HG02852 (cell line): ENCODE results near the gene PCBP1.
"Not testable (repeated sequence)": the region's sequence is repeated elsewhere in the genome, so short reads cannot be mapped to it uniquely, and the experiment has no call there.

ENCODE experiments used
- ATAC-seq: cut with Tn5 transposase; IDR thresholded peaks from one replicate; pipeline ENCODE4 v1.9.1; 2021; ENCODE audit warnings: mild to moderate bottlenecking, moderate library complexity; ENCODE audit not compliant: unreplicated experiment

Gene PCBP1

DNA sequence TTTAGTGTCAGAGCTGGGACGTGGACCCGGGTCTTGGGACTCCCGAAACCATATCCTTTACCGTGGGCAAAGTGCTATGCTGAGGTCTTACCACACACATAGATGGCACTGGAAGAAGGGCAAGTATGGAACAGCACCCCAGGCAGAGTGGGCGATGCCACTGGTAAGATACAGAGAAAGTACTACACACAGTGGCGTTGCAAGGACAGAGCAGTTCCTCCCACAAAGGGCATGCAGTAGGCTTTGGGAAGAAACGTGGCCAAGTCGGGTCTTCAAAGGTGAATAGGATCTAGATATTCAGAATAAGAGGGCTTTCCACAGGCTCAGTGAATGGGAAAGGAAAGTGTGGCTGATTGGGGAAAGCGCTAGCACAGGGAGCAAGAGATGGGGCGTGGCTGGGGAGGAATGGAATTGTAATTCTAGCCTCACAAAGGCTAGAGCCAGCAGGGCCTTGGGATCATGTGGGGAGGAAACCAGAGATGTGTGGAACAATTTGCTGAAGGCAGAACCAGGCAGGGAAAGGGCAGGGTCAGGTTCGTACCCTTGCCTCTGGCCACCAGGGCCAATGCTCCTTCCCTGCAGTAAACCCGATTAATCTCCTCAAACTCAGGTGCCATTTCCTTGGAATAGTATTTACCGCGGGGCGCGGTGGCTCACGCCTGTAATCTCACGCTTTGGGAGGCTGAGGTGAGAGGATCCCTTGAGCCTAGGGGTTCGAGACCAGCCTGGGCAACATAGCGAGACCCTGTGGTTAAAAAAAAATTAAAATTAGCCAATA lies 36.0 kb downstream of the PCBP1 start:
- ATAC-seq, result no peak

DNA sequence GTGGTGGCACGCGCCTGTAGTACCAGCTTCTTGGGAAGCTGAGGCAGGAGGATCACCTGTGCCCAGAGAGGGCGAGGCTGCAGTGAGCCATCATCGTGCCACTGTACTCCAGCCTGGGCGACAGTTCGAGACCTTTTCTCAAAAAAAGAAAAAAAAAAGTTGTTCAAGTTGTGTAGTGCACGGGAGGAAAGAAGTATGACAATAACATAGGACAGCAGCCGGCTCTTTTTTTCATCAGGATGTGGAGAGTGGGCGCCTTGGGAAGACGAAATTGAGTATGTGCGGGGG lies 36.5 kb downstream of the PCBP1 start:
- ATAC-seq, result no peak

DNA sequence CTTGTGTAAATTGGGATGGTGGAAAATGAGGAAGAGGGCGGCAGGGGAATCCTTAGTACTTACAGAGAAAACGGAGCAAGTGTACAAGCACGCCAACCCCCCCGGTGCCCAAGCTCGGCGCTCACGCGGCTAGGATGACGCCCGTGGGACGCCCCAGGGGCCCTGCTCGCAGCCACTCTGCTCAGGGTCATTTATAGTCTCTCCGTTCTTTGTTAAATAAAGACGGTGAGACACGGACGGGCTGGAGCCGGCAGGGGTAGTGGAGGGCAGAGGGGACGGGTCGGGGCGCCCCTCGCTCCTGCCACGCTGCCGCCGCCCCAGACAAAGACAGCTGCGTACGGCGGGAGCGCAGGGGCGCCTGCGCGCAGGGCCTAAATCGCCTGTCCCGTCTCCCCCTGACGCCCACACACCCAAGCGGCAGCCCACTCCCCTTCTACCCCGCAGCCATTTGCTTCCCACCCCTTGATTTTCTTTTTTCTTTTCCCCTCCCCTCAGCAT lies 37.8 kb downstream of the PCBP1 start:
- no peak for ATAC-seq

DNA sequence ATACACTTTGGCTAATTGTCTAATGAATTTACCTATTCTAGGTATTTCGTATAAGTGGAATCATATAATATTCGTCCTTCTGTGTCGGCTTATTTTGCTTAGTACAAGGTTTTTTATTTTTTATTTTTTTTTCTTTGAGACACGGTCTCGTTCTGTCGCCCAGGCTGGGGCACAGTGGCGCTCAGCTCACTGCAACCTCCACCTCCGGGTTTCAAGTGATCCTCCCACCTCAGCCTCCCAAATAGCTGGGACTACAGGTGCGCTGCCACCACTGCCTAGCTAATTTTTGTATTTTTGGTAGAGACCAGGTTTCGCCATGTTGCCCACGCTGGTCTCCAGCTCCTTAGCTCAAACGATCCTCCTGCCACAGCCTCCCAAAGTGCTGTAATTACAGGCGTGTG lies 38.2 kb downstream of the PCBP1 start:
- ATAC-seq, result no peak

DNA sequence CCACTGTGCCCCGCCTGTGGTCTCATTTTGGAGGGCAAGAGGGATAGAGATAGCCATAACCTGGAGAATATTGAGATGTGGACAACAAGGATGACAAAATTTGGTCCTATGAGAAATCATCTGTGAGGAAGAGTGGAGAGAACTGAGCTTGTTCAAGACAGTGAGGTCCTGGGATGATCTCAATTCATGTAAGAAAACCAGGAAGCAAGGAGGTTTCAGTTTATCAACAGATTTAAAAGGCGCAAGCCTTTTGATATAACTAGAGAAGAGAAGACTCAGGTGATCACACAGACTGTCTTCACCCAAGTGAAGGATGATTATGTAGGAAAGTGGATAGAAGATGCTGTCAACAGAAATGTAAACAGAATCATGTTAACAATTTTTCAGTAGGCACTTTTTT lies 39.1 kb downstream of the PCBP1 start:
- no peak for ATAC-seq

DNA sequence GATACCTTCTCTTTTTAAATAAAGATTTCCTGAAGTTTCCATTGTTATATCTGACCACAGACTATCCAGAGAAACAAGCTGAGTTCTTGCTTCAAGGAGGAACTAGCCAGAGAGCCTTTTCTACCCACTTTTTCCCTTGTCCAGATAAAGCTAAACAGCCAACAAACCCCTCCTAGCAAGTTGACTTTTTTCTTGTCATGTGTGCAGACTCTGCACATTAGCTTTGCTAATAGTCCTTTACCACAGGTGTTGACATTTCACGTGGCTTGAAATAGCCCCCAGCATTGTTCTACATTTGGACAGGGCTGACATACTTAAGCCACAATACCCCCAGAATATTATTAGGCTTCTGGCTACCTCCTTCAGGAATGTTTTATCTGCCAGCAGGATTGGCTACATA lies 40.7 kb downstream of the PCBP1 start:
- ATAC-seq, result no peak

DNA sequence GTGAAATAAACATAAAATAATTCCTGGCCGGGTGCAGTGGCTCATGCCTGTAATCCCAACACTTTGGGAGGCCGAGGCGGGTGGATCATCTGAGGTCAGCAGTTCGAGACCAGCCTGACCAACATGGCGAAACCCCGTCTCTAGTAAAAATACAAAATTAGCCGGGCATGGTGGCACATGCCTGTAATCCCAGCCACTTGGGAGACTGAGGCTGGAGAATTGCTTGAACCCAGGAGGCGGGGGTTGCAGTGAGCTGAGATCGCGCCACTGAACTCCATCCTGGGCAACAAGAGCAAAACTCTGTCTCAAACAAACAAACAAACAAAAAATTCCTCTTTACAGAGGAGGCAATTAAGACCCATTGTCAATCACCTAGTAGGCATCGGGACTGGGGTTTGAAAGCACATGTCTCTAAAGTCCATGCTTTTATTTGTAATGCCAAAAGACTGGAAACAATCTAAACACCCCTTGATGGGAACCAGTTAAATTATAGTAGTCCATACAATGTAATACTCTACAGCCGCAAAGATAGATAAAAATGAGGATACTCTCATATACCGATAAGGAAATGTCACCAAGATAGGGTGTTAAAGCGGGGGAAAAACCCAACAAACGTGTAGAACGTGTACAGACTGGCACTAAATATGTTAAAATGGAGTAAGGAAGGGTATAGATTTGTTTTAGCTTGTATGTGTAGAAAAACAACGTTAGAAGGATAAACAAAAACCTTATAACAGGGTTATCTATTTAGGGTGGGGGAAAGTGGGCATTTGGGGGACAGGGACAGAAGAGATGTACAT lies 44.3 kb downstream of the PCBP1 start:
- ATAC-seq, result not testable (repeated sequence)

DNA sequence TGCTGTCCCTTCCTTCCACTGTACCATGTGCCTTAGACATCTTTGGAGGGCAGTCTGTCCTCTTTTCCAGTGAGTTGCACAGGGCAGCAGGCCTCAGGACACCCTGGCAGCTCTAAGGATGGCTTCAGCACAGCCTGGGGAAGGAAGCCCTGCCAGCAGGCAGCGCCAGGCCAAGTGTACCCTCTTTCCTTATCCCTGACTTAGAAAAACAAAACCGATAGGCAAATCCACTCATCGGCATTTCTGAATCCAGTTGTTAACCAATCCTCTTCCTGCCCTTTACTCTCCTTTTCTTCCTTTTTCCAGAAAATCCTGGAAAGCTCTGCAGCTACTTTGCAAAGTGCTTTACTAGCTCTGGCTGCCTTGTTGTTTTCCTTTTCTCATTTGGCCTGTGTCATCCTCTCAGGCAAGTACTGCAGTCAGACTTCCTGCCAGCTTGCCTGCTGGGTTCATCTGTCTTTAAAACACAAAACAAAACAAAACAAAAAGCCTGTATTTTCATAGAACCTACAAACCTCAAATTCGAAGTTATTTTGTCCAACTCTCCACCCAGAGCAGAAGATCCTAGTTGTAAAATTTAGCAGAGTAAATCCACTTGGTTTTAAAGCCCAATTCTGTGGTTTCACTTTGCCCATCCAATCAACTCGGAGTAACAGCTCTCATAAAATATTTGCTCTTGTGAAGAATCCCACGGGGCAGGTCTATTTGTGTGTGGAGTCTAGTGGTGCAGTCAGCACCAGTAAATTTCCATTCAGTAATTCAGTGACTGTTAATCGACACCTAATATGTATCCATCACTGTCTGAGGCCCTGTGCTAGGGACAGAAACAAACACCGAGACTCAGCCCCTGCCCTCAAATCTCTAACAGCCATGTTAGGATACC lies 45.2 kb downstream of the PCBP1 start:
- ATAC-seq, result no peak

DNA sequence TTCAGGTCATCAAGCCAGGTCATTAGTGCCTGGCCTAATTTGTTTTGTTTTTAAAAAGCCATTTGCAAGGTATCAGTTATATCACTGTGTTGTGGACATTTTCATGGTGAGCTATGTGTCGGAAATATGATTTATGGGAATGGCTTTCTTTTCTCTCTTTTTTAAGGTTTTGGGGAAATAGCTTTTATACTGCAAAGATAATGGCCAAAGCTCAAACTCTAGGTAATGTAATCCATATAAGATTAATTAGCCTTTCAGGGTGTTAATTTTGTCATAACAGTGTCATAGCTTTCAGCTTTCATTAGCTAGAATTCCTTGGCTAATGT lies 45.8 kb downstream of the PCBP1 start:
- ATAC-seq, result no peak

DNA sequence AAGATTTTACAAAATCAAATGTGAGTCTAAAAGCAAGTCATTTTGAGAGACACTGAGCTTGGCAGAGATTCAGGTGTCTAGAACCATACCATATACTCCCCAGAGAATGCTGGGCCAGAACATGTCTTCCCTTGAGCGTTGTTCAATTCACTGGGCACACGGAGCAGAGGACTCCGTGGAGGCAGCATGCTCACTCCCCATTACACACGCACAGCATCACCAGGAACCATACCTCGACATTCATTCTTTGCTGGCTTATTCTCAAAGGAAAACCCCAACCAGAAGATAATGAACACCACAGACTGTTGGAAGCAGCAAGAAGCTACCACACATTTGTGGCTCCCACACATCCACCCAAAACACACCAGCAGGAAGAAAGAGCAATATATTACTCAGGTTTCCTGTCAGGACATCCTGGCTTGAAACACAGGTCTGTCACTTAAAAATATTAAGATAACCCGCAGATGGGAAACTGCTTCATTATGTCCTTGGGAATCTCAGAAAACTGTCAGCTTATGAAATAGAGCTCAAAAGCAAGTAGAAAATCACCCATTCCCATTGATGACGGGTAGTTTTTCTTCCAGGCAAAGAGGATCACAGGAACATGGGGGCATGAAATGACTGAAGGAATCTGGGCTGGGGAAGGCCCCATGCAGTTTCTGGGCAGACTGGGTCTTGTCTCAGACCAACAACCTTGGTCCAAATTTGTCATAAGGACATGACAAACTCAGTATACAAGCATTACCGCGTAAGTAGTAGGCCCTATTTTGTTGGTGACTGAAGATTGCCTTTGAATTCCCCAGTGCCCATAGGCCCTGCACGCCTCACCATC lies 46.4 kb downstream of the PCBP1 start:
- ATAC-seq, result no peak

DNA sequence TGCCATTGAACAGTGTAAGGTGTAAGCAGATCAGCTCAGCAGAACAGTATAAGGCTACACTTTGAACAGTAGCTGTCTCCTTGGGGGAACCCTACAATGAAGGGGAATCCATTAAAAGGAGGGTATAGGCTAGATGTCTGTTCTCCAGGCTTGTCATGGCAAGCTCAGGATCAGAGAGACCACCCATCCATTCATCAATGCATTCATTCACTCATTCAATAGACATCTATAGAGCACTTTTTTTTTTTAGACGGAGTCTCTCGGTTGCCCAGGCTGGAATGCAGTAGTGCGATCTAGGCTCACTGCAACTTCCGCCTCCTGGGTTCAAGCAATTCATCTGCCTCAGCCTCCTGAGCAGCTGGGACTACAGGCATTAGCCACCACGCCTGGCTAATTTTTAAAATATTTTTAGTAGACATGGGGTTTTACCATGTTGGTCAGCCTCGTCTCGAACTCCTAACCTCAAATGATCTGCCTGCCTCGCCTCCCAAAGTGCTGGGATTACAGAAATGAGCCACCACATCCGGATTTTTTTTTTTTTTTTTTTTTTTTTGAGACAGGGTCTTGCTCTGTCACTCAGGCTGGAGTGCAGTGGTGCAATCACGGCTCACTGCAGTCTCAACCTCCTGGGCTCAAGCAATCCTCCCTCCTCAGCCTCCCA lies 47.2 kb downstream of the PCBP1 start:
- ATAC-seq, result not testable (repeated sequence)
